ENCODE measurements around the gene CTDSP2.

Gene CTDSP2

DNA sequence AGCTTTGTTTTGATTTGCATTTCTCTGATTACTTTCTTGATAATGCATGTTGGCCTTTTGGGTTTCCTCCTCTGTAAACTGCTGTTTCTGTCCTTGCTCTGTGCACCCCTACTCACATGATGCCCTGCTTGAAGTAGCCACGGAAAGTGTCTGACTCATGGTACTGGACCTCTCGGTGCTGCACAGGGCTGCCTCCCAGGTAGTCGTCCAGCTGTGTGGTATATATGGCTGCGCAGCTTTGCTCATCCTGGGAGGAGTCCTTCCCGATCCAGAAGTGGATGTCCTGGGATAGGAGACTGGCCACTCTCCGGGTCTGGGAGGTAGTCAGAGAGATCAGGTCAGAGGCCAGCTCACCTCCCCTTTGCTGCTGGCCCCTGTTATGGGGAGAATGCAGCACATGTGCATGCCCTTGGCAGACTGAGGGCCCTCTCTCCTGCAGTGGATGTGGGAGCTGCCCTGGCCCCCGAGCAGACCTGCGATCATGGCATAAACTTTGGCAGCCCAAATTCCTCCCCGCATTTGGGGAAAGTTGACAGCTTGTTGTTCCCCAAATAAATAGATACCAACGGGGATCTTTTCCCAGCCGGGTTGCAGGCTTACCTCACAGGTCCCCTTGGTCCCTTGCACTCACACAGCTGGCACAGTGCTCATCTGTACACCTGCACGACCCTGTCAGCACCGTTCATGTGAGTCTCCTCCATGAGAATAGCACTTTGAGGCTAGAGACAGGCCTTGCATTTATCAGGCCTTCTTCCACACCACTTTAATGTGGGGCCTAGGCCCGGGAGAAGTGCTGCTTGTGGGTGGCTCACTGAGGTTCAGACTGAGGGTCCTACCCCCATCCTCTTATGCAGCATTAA, 33.2 kb downstream of the CTDSP2 start:
- no peak for DNase-seq

DNA sequence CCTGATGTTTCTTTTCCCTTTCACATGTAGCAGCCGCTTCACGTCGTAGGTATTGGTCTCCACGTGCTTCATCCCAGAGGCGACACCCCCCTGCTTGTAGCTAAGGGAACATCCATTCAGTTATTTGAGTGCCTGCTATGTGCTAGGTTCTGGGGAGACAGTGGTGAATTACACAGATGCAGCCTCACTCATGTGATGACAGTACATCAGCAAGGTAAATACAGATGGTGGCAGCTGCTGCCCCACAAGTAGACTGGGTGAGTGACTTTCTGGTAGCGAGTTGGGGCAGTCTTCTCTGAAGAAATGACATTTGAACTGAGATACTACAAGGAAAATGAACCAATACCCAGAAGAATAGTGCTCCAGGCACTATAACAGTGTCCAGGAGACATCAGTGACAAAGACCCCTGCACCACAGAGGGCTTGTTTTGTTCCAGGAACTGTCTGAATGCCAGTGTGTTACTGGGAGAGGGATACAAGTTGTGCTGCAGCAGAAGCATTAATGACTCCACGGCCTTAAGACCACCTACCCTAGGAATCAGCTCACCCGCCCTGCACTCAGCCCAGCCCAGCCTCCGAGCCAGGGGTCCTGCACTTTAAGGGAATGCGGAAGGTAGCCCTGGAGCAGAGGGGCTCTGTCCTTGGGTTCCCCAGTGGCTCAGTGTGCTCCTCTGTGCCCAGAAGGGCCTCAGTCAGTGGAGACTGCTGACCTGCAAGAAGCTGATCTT, 35.3 kb downstream of the CTDSP2 start:
- no peak for DNase-seq

DNA sequence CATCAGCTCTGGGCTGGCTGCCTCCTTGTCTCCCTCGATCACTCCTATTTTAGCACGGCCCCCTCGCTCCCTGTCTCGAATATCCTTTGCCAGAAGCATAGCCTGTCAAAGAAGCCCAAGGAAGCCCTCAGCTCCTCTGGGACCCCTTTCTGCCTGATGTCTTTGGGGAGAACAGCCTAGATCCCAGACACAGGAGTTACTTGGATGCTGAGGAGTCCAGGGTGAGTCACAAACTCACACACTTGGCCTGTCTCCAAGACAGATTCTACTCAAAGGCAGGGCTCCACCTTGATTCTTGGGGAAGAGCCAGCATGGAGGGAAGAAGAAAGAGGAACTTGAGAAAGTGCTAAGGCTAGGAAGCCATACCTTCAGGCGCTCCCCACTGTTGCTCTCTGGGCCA, 36.1 kb downstream of the CTDSP2 start:
- DNase-seq = peak; percentile 10

DNA sequence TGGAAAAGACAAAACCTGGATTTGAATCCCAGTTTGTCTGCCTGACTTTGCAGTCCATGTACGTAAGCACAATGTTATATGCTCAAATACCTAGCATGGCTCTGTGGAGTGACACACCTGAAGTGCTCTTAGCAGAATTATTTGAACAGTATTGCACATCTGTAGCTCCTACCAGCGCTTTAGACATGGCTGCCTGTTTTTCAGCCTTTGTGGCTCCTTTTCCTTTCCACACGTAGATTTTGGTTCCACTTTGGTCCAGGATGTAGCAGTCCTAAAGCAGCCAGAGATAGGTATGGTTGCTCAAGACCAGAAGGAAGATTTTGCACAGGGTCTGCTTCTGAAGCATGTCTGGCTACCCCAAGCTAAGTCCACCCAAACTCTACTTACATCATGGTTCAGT, 37.1 kb downstream of the CTDSP2 start:
- DNase-seq = no peak

DNA sequence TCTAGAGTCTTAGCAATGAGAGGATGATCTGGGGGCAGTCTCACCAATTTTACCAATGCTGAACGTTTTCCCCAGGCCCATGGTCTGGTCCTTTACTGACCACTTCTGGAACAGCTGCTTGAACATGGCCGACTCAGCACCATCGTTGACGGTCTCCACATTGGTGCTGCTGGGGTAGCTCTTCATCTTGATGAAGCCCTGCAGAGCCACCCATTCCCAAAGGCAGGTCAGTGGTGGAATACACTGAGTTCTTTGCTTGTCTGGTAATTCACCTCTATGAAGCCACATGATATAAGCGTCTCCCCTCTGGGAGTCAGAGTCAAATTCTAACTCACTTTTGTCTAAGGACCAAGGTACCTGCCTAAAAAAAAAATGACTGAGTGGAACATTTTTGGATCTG, 38.2 kb downstream of the CTDSP2 start:
- no peak for DNase-seq

DNA sequence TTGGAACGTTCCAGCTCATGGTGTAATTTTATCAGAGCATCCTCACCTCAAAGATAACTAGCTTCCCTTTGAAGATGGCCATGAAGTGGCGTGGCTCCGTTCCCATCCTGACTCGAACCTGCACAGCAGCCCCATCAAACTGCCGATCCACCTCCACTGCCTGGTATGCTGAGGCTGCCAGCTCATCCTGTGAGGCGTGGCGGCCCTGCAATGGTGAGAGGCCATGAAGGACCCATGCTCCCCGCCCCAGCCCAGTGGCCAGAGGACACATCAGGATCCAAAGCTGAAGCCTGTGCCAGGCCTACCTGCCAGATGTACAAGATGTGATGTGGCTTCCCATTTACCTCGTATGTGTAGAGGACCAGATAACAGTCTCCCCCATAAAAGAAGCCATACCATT, 39.2 kb downstream of the CTDSP2 start:
- DNase-seq = no peak

DNA sequence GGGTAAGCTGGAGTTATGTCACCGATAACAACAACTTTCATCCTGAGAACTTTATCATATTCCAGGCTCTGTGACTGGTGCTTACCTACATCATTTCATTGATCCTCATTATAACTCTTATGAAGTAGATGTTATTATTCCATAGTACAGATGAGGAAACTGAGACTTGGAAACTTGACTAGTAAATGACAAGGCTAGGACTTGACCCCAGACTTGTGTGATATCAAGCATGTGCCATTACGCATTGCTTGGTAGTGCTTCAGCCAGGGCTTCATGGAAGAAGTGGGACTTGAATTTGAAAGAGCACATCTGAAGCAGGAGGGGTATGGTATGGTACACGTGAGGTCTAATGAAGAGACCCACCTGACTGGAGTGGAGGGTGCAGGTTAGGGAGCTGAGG, 39.9 kb downstream of the CTDSP2 start:
- no peak for DNase-seq

DNA sequence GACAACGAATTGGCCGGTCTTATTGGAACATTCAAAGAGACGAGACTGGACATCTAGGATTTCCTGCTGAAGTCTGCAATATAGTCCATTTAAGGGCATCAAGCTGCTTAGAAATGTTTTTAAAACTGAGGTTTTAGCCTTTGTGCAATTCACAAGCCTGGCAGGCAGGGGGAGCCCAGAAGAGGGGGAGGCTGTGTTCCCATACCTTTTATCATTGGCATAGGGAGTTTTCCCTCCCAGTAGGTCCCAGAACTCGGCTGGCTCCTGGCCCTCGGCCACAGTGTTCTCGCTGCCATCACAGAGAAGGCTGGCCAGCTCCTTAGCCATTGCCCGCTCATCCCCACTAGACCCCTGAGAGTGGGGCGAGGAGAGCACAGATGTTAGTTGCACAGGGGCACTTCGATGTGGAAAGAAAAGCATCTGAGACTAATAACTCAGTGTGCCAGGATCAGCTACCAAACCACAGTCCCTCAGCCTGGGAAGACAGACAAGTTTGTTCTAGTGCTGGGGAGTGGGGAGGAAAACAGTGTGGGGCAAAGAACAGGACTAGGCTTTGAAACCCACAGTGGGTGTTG, 43.1 kb downstream of the CTDSP2 start:
- DNase-seq = peak; percentile 26

DNA sequence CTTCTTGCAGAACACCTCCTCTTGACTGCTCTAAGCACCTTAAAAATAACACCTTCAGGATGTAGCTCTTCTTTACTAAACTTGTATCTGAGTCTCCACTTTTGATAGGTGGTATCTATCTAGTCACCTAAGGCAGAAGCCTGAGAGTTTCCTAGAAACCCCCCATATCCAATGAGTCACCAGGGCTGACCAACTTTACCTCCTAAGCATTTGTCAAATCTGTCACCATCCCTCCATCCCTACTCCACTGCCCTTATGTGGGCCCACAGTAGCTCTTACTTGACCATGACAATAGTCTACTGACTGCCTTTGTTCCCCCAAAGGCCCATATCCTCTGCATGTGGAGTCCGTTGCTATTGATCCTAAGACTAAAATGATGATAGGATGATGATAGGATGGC, 43.9 kb downstream of the CTDSP2 start:
- DNase-seq = no peak

DNA sequence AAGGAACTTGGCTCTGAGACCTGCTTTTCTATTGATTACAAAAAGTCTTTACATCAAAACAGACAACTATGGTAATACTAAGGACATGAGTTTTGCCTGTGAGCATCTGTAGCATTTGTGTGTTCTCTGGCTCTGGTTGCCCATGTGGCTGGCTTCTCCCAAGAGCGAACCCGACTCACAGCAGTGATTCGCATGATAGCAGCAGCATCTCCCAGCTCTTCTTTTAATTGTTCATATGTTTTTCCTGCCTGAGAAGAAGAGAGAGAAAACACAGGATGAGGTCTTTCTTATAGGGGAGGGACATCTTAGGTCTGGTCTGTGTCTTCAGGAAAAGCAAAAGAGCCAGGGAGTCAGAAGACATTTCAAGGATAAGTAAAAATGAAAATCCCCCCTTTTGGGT, 45.6 kb downstream of the CTDSP2 start:
- no peak for DNase-seq

DNA sequence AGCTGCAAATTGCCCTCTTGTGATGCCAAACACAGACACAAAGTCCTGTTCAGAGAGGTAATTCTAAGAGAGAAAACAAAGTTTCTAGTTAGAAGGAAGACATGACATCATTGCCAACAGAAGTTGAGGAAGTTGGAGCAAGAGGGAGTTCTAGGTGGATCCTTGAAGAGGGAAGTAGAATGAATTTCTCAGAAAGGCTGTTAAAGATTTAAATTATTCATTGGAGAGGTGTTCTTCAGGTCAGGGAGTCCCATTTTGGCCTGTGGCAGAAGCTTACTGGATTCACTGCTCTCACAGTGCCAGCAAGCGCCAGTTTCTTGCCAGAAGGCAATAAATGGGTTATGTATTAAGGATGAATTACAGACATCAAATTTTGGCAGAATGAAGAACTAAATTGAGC, 48.6 kb downstream of the CTDSP2 start:
- DNase-seq = peak; percentile 51

DNA sequence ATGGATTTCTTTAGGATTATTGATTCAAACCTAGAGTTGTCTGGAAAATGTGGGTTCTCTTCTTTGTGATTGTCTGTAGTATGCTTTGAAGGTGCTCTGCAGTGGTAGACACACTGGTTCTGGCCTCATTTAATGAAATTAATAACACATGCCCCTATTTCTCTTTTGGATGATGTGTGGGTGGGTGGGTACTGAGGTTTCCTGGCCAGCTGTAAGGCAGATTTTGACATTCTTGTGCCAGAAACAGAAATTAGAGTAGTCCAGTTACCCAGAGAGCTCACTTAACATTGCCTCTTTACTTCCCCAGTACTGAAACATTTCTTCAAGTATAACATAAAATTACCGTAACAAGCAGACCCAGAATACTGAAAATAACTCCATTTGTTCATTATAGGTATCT, 49.5 kb downstream of the CTDSP2 start:
- DNase-seq = no peak

DNA sequence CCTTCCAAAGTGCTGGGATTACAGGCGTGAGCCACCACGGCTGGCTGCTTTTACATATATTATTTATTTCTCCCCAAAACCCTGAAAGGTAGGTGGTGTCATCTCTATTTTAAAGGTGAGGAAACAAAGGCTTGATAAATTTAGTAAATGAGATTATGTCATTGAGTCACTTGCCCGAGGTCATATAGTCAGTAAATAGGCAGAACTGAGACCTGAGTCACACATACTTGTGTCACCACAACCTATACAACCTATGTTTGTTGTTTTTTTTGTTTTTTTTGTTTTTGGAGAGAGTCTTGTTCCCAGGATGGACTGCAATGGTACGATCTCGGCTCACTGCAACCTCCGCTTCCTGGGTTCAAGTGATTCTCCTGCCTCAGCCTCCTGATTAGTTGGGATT, 51.2 kb downstream of the CTDSP2 start:
- DNase-seq = no peak

DNA sequence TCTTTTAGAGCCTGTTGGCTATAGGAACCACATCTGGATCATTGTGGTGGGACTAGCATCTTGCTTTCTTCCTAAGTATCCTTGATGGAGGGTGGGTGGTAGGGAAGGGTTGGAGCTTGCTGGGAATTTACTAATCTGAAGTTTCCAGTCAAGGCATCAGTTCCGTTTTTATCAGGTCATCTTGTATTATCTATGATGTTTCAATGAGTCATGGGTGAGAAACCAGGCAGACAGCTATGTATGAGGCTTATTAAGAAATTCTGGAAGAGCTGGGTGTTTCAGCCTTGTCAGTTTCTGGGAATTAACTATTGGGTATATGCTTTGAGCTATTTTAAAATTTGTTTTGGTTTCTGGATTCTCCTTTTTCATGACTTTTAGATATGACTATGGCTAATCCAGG, 52.6 kb downstream of the CTDSP2 start:
- peak; percentile 43 for DNase-seq

DNA sequence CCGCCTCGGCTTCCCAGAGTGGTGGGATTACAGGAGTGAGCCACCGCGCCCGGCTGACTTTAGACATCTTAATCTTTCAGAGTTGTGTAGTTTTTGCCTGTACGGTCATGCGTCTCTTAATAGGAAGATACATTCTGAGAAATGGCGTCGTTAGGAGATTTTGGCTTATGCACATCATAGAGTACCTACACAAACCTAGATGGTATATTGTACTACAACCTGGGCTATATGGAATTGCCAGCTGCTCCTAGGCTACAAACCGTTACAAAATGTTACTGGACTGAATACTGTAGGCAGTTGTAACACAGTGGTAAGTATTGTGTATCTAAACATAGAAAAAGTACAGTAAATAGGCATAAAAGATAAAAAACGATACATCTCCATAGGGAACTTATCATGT, 62.7 kb downstream of the CTDSP2 start:
- no peak for DNase-seq

DNA sequence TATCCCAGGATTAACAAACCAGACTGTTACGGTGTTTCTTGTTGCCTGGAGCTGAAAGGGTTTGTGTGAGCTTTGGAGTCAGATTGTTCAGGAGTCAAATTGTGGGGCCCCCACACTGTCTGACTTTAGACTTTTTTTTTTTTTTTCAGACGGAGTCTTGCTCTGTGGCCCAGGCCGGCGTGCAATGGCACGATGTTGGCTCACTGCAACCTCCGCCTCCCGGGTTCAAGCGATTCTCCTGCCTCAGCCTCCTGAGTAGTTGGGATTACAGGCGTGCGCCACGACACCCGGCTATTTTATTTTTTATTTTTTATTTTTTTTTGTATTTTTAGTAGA, 63.1 kb downstream of the CTDSP2 start:
- DNase-seq = no peak

DNA sequence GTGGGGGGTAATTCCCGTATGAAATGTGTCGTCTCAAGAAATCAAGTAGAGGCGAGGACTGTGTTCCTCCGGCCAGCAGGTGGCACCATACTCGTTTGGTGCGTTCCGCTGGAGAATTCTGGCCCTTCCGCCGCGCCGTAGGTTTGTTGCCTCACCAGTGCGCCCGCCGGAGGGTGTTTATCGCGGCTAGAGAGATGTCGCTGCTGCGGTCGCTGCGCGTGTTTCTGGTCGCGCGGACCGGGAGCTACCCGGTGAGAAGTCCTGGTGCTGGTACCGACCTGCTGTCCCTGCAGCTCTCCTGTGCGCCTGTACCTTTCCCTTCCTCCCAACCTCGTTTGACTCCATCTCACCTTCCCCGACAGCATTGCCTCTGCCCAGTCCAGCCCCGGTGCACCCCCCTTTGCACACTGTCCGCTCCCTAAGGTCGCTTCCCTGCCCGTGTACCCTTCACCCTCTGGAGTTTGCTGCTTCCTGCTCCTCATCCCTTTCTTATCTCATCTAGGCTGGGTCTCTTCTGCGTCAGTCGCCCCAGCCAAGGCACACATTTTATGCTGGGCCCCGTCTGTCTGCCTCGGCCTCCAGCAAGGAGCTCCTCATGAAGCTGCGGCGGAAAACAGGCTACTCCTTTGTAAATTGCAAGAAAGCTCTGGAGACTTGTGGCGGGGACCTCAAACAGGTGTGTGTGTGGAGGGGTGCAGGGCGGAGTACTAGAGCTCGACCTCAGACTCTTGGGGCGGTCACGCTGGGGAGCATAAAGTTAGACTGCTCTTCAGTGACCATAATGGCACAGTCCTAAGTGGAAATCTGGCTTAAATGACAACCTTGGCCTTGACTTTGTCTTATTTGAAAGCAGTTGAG, 63.7 kb downstream of the CTDSP2 start, which contains the start of gene TSFM:
TSS of gene TSFM (plus strand) at position 180 of the 858 bp plus-strand sequence. CDS start at position 195, 15 bp downstream.
- DNase-seq = peak; percentile 90

DNA sequence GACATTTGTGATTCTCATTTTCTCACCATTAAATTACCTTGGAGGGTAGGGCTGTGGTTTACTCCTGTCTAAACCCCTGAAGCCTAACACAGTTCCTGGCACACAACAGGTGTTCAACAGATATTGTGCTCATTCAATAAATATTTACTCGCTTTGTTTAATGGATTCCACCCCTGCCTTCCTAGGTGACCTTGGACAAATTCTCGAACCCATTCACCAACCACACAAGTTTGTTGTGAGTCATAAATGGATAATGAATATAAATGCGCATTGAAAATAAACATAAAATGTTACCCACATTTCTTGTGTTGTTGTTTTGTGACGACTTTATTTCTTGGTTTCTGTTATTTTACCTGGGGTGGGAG, 64.3 kb downstream of the CTDSP2 start:
- DNase-seq = no peak

DNA sequence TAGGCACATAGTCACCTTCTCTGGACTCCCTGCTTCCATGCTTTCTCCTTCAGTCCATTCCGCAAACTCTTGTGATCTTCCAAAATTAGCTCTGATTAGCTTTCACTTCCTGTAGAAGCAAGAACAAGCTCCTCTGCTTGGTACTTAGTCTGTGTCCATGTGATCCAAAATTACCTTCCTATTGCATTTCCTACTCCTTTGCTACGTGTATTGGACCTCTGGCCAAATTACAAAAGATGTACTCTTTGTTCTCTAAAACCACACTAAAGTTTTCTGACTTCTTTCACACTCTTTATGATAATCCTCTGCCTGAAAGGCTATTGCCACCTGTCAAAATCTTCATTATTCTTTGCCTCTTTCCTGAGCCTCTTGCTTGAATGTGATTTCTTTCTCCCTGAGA, 64.7 kb downstream of the CTDSP2 start:
- peak; percentile 58 for DNase-seq

DNA sequence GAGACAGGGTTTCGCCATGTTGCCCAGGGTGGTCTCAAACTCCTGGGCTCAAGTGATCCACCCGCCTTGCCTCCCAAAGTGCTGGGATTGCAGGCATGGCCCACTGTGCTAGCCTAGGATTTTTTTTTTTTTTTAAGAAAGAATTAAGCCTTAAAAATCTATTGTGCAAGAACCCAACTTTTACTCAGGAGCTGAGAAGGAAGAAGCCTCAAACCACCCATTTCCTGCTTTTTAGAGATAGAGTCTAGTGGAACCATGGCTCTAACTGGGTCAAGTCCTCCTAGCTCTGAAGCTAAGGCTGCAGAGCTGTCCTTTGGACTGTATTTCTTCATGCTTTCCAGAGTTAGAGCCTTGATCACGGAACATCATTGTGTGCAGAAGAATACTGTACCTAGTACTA, 65.3 kb downstream of the CTDSP2 start:
- DNase-seq = peak; percentile 83

DNA sequence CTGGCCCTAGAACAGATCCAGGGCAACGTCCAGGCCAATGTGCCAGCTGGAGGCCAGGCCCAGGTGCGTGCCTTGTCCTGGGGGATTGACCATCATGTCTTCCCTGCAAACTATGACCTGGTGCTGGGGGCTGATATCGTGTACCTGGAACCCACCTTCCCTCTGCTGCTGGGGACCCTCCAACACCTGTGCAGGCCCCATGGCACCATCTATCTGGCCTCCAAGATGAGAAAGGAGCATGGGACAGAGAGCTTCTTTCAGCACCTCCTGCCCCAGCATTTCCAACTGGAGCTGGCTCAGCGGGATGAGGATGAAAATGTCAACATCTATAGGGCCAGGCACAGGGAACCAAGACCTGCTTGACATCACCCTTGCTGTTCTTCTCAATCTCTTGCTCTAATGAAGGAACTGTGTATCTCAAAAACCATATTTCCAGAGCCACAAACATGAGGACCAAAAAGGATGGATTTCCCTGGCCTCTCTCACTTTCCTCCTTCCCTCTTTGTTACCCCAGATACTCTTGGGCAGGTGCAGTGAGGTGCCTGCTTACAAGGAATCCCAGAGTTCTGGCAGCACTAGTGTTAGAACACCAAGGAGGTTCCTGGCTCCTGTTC, 66.1 kb downstream of the CTDSP2 start:
- no peak for DNase-seq

DNA sequence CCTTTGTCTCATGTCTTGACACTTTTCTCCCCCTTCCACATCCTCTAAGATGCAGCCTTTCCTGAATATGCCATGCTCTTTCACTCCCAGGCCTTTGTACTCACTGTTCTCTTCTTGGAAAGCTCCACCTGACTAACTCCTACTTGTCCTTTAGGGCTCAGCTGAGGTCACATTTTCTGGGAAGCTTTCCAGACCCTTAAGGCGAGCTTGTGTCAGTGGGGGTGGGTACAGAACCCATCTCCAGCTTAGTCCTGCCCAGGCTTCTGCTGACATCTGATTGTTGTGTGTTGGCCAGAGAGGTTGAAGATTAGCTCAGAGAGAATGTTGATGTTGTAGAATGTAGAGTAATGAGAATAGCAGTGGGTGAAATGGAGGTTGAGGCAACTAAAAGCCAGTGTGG, 66.8 kb downstream of the CTDSP2 start:
- DNase-seq = no peak

DNA sequence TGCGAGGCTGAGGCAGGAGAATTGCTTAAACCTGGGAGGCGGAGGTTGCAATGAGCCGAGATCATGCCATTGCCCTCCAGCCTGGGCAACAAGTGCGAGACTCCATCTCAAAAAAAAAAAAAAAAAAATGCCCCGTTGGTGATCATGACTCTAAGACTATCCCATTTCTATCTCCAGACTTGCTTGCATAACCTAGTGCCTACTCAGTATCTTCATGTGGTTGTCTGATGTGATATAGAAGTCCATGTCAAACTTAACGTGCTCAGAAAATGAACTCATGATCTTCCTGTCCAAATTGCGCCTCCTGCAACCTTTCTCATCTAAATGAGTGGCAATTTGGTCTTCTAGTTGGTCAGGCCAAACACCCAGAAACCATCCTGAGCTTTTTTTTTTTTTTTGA, 68.6 kb downstream of the CTDSP2 start:
- DNase-seq = no peak
